Activated B cell treated with CpG ODN at 0.5 μM for 24 hours (primary cell): ENCODE data around the gene COL1A2. TPM values are rescaled to one million over a fixed set of nuclear protein-coding genes. Genes with fewer than 3 reads are reported as not detected.
A peak's percentile ranks its signal among the peaks of the same experiment; 100 is the strongest.

Experiments
- ATAC-seq: fragments of 200-7000 bp; cut with Tn5 transposase; one replicate; pipeline ENCODE4 v1.10.0; 2021; ENCODE audit warnings: low read depth, mild to moderate bottlenecking, moderate library complexity
- CTCF ChIA-PET: fragments of 350-600 bp; sonication (Branson Sonifier 250); formaldehyde crosslinking; loops from one replicate; lab custom pipeline; 2021; ENCODE audit warnings: antibody characterized with exemption; lab: Charles Lee
- POLR2A ChIA-PET: fragments of 350-600 bp; sonication (Branson Sonifier 250); formaldehyde crosslinking; loops from one replicate; lab custom pipeline; 2021; ENCODE audit warnings: antibody characterized with exemption; lab: Charles Lee
- DNase-seq: peaks from one replicate; pipeline ENCODE4 v3.0.0; 2022
- H3K27ac Mint-ChIP-seq: one replicate; pipeline ENCODE4 v1.8.0; 2020; ENCODE audit warnings: mixed read lengths
- H3K27me3 Mint-ChIP-seq: one replicate; pipeline ENCODE4 v1.8.0; 2021; ENCODE audit warnings: mixed read lengths
- H3K36me3 Mint-ChIP-seq: one replicate; pipeline ENCODE4 v1.8.0; 2021; ENCODE audit warnings: low read depth, mixed read lengths
- H3K4me1 Mint-ChIP-seq: one replicate; pipeline ENCODE4 v1.8.0; 2021; ENCODE audit warnings: mixed read lengths
- H3K4me3 Mint-ChIP-seq: one replicate; pipeline ENCODE4 v1.8.0; 2020; ENCODE audit warnings: mild to moderate bottlenecking, mixed read lengths
- H3K9me3 Mint-ChIP-seq: one replicate; pipeline ENCODE4 v1.8.0; 2020; ENCODE audit warnings: mixed read lengths
- CTCF ChIP-seq: fragments of 200-600 bp; IDR thresholded peaks from one replicate; pipeline ENCODE4 v1.8.0; 2022; ENCODE audit warnings: antibody characterized with exemption, mild to moderate bottlenecking
- intact Hi-C: fragments of 100-400 bp; cut with micrococcal nuclease; formaldehyde crosslinking; loops from one replicate; pipeline ENCODE4 v1.15.1; 2024
- total RNA-seq: library from RNA; stranded (reverse); gene quantifications from 2 replicates; pipeline ENCODE4 v1.2.3, GENCODE V29; 2022

The COL1A2 gene
- total RNA-seq: not detected in 2 replicates

DNA sequence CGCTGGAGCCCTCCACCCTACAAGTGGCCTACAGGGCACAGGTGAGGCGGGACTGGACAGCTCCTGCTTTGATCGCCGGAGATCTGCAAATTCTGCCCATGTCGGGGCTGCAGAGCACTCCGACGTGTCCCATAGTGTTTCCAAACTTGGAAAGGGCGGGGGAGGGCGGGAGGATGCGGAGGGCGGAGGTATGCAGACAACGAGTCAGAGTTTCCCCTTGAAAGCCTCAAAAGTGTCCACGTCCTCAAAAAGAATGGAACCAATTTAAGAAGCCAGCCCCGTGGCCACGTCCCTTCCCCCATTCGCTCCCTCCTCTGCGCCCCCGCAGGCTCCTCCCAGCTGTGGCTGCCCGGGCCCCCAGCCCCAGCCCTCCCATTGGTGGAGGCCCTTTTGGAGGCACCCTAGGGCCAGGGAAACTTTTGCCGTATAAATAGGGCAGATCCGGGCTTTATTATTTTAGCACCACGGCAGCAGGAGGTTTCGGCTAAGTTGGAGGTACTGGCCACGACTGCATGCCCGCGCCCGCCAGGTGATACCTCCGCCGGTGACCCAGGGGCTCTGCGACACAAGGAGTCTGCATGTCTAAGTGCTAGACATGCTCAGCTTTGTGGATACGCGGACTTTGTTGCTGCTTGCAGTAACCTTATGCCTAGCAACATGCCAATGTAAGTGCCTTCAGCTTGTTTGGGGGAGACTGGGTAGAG lies at the start of gene COL1A2:
COL1A2 (plus strand) TSS at position 459 of the 704 bp plus-strand sequence; CDS start at position 596, 137 bp downstream.
- H3K4me1 Mint-ChIP-seq: peaks cover 11% of the 10 kb centered on the region
- ChIA-PET POLR2A (interaction anchor here (0.6 kb wide), 1 partner anchor 412 kb away, joined by 8 read pairs; no protein-coding TSS in a partner anchor), CTCF (interaction anchor here (0.6 to 2.6 kb wide), 15 partner anchors 8 to 1153 kb away, joined by 3 to 19 read pairs (median 3); no protein-coding TSS in a partner anchor)
- DNase-seq (peak; percentile 17), ATAC-seq (no peak)
- intact Hi-C loops: loop anchor here (1.0 to 5.0 kb wide), 12 partner anchors 42 to 1149 kb away; no protein-coding TSS in a partner anchor
- no peak for TF ChIP-seq CTCF
- no peaks in the 10 kb centered on the region for H3K36me3 Mint-ChIP-seq
- peak within 1 kb of the TSS; percentile 67 for H3K4me3 Mint-ChIP-seq
- no peaks in the 10 kb centered on the region for H3K9me3 Mint-ChIP-seq
- peaks cover 31% of the 10 kb centered on the region for H3K27me3 Mint-ChIP-seq
- H3K27ac Mint-ChIP-seq: no peak within 1 kb of the TSS

DNA sequence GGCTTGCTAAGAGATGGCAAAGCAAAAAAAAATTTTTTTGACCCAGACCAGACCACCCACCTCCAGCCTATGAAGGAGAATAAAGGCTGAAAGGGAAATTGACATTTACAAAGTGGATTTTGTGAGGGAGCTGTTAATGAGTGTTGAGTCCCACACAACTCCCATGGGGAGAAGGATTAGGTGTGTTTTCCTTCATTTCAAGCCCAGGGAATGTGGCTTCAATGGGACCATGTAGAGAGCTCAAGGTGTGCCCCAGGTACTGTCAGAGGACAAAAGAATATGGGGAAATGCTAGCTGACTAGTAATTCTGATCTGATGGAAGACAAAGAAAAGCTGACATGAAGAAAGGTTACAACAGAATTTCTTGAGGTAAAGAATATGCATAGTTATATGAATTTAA lies 48.8 kb upstream of the COL1A2 start:
- Mint-ChIP-seq H3K9me3 (no peaks in the 10 kb centered on the region), H3K27me3 (peaks cover 13% of the 10 kb centered on the region), H3K27ac (no peak overlapping the region), H3K36me3 (no peaks in the 10 kb centered on the region), H3K4me1 (peaks cover 2% of the 10 kb centered on the region), H3K4me3 (no peak overlapping the region)
- ChIA-PET CTCF (no interaction called here), POLR2A (no interaction called here)
- no peak for DNase-seq
- no peak for ATAC-seq
- no peak for TF ChIP-seq CTCF
- intact Hi-C loops: no loop called here

GRCh38 chr7:94348142-94348541 lies 46.6 kb upstream of the COL1A2 start:
- ChIA-PET CTCF (no interaction called here), POLR2A (no interaction called here)
- H3K27me3 Mint-ChIP-seq: peaks cover 13% of the 10 kb centered on the region
- DNase-seq: no peak
- H3K9me3 Mint-ChIP-seq: no peaks in the 10 kb centered on the region
- TF ChIP-seq CTCF: no peak
- H3K4me3 Mint-ChIP-seq: no peak overlapping the region
- H3K36me3 Mint-ChIP-seq: no peaks in the 10 kb centered on the region
- H3K4me1 Mint-ChIP-seq: peaks cover 24% of the 10 kb centered on the region
- no peak for ATAC-seq
- intact Hi-C loops: no loop called here
- no peak overlapping the region for H3K27ac Mint-ChIP-seq

DNA sequence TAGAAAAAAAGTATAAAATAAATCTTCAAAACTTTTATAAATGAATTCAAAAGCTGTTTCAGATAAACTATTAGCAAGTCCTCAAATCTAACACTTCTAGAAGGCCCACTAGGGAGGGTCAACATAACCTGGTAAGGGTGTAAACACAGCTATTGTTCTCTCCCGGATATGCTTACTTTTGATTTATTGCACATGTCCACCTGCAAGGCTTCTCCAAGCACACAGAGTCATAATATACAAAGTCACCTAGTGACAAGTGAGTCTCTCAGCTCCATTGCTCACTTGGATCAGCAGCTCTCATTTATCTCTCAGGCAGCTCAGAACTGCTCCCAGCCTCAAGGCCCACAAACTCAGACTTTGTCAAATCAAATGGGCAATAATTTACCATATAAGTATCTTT lies 44.0 kb upstream of the COL1A2 start:
- DNase-seq (no peak), ATAC-seq (no peak)
- POLR2A ChIA-PET: no interaction called here
- CTCF ChIA-PET: interaction anchor here (1.2 kb wide), 1 partner anchor 45 kb away, joined by 3 read pairs; no protein-coding TSS in a partner anchor
- no peaks in the 10 kb centered on the region for H3K36me3 Mint-ChIP-seq
- peaks cover 13% of the 10 kb centered on the region for H3K27me3 Mint-ChIP-seq
- no peak overlapping the region for H3K4me3 Mint-ChIP-seq
- H3K27ac Mint-ChIP-seq: no peak overlapping the region
- intact Hi-C loops: loop anchor here (5.0 kb wide), 3 partner anchors 188 to 348 kb away; partner anchors contain the start of genes BET1 and SGCE
- peaks cover 30% of the 10 kb centered on the region for H3K4me1 Mint-ChIP-seq
- no peak for TF ChIP-seq CTCF
- no peaks in the 10 kb centered on the region for H3K9me3 Mint-ChIP-seq

- Mint-ChIP-seq H3K4me1 (peaks cover 30% of the 10 kb centered on the region), H3K27me3 (peaks cover 10% of the 10 kb centered on the region), H3K9me3 (no peaks in the 10 kb centered on the region), H3K27ac (no peak overlapping the region), H3K4me3 (no peak overlapping the region), H3K36me3 (no peaks in the 10 kb centered on the region)
- ChIA-PET POLR2A (no interaction called here), CTCF (interaction anchor here (1.0 to 1.2 kb wide), 2 partner anchors 43 to 44 kb away, joined by 3 read pairs; partner anchors contain the start of gene COL1A2)
- no peak for TF ChIP-seq CTCF
- ATAC-seq (peak; percentile 75), DNase-seq (no peak)
- intact Hi-C loops: loop anchor here (2.0 to 5.0 kb wide), 4 partner anchors 43 to 349 kb away; partner anchors contain the start of genes BET1, COL1A2 and SGCE
Observed at GRCh38 chr7:94351703-94352102, 43.0 kb upstream of the COL1A2 start.
